SK-N-SH treated with all-trans-retinoic acid at 6 μM for 48 hours (cell line): ENCODE measurements around the gene ADGRB3.

Experiments used
- ARNTL ChIP-seq: fragments of 450-650 bp; formaldehyde crosslinking; IDR thresholded peaks from 2 replicates; pipeline ENCODE4 v1.5.0; 2020; ENCODE audit warnings: low read depth, mild to moderate bottlenecking, moderate library complexity, borderline replicate concordance
- CSRNP3 ChIP-seq: fragments of 250-450 bp; sonication (Bioruptor Pico); IDR thresholded peaks from 2 replicates; pipeline ENCODE4 v1.5.1; 2021; ENCODE audit warnings: mild to moderate bottlenecking, moderate library complexity
- ESRRG ChIP-seq: fragments of 250-450 bp; sonication (Bioruptor Pico); IDR thresholded peaks from 2 replicates; pipeline ENCODE4 v1.6.1; 2021; ENCODE audit warnings: mild to moderate bottlenecking
- SNAI2 ChIP-seq: fragments of 250-450 bp; sonication (Bioruptor Pico); IDR thresholded peaks from 2 replicates; pipeline ENCODE4 v1.5.0; 2020; ENCODE audit warnings: mild to moderate bottlenecking, moderate library complexity
- TOX ChIP-seq: fragments of 250-450 bp; sonication (Bioruptor Pico); IDR thresholded peaks from 2 replicates; pipeline ENCODE4 v1.8.0; 2021; ENCODE audit warnings: mild to moderate bottlenecking, moderate library complexity, borderline replicate concordance
- ZFP30 ChIP-seq: fragments of 450-650 bp; formaldehyde crosslinking; IDR thresholded peaks from 2 replicates; pipeline ENCODE4 v1.5.0; 2022; ENCODE audit warnings: mild to moderate bottlenecking, moderate library complexity
- TF ChIP-seq, protein P1 (sequence below): fragments of 250-450 bp; sonication (Bioruptor Pico); IDR thresholded peaks from 2 replicates; pipeline ENCODE4 v1.8.0; 2021; ENCODE audit warnings: low read depth, mild to moderate bottlenecking, moderate library complexity, borderline replicate concordance
- TF ChIP-seq, protein P2 (sequence below): fragments of 250-450 bp; sonication (Bioruptor Pico); IDR thresholded peaks from 2 replicates; pipeline ENCODE4 v1.8.0; 2020; ENCODE audit warnings: mild to moderate bottlenecking, moderate library complexity, borderline replicate concordance

- TF ChIP-seq CSRNP3 (CRISPR knock-in tag) (no peak), ZFP30 (CRISPR knock-in tag) (no peak), ARNTL (CRISPR knock-in tag) (no peak), ESRRG (no peak), TOX (no peak), SNAI2 (CRISPR knock-in tag) (no peak)
- TF ChIP-seq, protein P1, sequence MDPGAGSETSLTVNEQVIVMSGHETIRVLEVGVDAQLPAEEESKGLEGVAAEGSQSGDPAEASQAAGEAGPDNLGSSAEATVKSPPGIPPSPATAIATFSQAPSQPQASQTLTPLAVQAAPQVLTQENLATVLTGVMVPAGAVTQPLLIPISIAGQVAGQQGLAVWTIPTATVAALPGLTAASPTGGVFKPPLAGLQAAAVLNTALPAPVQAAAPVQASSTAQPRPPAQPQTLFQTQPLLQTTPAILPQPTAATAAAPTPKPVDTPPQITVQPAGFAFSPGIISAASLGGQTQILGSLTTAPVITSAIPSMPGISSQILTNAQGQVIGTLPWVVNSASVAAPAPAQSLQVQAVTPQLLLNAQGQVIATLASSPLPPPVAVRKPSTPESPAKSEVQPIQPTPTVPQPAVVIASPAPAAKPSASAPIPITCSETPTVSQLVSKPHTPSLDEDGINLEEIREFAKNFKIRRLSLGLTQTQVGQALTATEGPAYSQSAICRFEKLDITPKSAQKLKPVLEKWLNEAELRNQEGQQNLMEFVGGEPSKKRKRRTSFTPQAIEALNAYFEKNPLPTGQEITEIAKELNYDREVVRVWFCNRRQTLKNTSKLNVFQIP (CRISPR knock-in tag) = no peak
- TF ChIP-seq, protein P2, sequence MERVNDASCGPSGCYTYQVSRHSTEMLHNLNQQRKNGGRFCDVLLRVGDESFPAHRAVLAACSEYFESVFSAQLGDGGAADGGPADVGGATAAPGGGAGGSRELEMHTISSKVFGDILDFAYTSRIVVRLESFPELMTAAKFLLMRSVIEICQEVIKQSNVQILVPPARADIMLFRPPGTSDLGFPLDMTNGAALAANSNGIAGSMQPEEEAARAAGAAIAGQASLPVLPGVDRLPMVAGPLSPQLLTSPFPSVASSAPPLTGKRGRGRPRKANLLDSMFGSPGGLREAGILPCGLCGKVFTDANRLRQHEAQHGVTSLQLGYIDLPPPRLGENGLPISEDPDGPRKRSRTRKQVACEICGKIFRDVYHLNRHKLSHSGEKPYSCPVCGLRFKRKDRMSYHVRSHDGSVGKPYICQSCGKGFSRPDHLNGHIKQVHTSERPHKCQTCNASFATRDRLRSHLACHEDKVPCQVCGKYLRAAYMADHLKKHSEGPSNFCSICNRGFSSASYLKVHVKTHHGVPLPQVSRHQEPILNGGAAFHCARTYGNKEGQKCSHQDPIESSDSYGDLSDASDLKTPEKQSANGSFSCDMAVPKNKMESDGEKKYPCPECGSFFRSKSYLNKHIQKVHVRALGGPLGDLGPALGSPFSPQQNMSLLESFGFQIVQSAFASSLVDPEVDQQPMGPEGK (CRISPR knock-in tag) = no peak
Measured at GRCh38 chr6:69012876-69013275, 377.8 kb downstream of the ADGRB3 start.
